Vagina (tissue), 2 donors: ENCODE measurements around the gene ANKS6. TPM values are rescaled to one million over a fixed set of nuclear protein-coding genes. Genes with fewer than 3 reads are reported as not detected.

Source experiments
- DNase-seq, 2 donors: peaks; one replicate each; pipeline ENCODE4 v3.0.0-alpha.2; 2017; ENCODE audit errors: extremely low spot score in 2 of 2
- H3K27ac ChIP-seq: fragments of 200-600 bp; sonication (generic); one replicate; pipeline ENCODE4 v1.5.1; 2019
- H3K27me3 ChIP-seq: fragments of 200-600 bp; sonication (generic); one replicate; pipeline ENCODE4 v1.5.1; 2019
- H3K36me3 ChIP-seq, 2 donors: fragments of 200-600 bp; sonication (generic); one replicate each; pipeline ENCODE4 v1.5.1; 2017 to 2019
- H3K4me1 ChIP-seq: fragments of 200-600 bp; sonication (generic); one replicate; pipeline ENCODE4 v1.5.1; 2019
- H3K4me3 ChIP-seq, 2 donors: fragments of 200-600 bp; sonication (generic); 1 replicate in 1 of 2; 2 replicates in 1 of 2; pipeline ENCODE4 v1.5.1; 2016 to 2019
- H3K9me3 ChIP-seq: fragments of 200-600 bp; sonication (generic); one replicate; pipeline ENCODE4 v1.5.1; 2019
- CTCF ChIP-seq, 3 experiments: fragments of 450-650 bp in 2 of 3; fragments of 200-600 bp in 1 of 3; sonication (generic) in 1 of 3; IDR thresholded peaks; one replicate each; pipeline ENCODE4 v1.5.1; 2017 to 2019; ENCODE audit warnings: antibody characterized with exemption in 3 of 3, mild to moderate bottlenecking in 2 of 3, moderate library complexity in 2 of 3
- POLR2A ChIP-seq, 2 donors: fragments of 450-650 bp; IDR thresholded peaks; one replicate each; pipeline ENCODE4 v1.6.1; 2017; ENCODE audit warnings: antibody characterized with exemption in 2 of 2, mild to moderate bottlenecking in 2 of 2, moderate library complexity in 2 of 2
- POLR2AphosphoS5 ChIP-seq, 2 donors: sonication (generic); formaldehyde crosslinking; IDR thresholded peaks; one replicate each; pipeline ENCODE4 v1.9.0; 2017; ENCODE audit warnings: antibody characterized with exemption in 2 of 2, mild to moderate bottlenecking in 2 of 2, low read depth in 1 of 2; ENCODE audit not compliant: insufficient read depth in 1 of 2
- intact Hi-C: fragments of 100-400 bp; cut with DNase I; formaldehyde crosslinking; loops from one replicate; pipeline ENCODE4 v1.15.1; 2023
- total RNA-seq: library from RNA; depleted of rRNA; stranded (reverse); fragments of >200 nt; gene quantifications from one replicate; pipeline ENCODE4 v1.2.3, GENCODE V29; 2016

ANKS6 gene
- total RNA-seq, 1 donor from 2014 or later: 10.8 TPM

DNA sequence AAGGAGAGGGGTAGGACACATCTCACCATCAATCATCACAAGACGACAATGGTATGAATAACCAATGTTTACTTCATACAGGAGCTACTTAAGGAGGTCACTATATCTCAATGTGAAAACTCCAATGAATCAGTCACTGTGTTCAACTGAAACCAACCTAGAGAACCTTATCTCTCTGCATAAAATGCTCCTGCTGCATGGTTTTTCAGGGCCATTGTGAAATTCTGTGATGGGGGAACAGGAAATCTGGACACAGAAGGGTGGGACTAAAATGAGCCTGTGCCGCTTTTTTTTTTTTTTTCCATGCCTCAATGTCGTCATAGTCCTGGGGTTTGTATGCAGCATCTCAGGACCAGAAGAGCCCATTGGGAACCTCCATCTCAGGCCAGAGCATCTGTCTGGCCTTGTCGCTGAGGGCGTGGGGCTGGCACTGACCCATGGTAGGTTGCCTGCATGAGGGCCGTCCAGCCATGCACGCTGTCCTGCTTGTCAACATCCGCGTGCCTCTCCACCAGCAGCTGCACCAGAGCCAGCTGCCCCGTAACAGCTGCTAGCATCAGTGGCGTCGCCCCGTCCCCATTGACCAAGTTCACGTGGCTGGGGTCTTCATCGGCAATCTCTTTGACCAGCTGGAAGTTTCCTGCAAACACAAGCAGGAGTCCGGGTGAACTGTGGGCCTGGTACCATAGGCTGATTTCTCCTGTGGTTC, 12.7 kb downstream of the ANKS6 start:
- no peaks in the 10 kb centered on the region for H3K27me3 ChIP-seq
- no peaks in the 10 kb centered on the region for H3K9me3 ChIP-seq
- H3K36me3 ChIP-seq: peaks cover 0 to 6% of the 10 kb centered on the region in 2 donors
- H3K27ac ChIP-seq: no peak overlapping the region
- peak in 1 of 2 donors; percentile 81 for DNase-seq
- peaks cover 8% of the 10 kb centered on the region for H3K4me1 ChIP-seq
- intact Hi-C loops: no loop called here
- H3K4me3 ChIP-seq: no peak overlapping the region
- no peak for TF ChIP-seq CTCF (IDR thresholded peaks at IDR 0.05)
- no peak for TF ChIP-seq POLR2AphosphoS5 (IDR thresholded peaks at IDR 0.05; ENCODE audit: insufficient read depth in 1 of 2, low read depth in 1 of 2)
- TF ChIP-seq POLR2A (IDR thresholded peaks at IDR 0.05): no peak

GRCh38 chr9:98781588-98782383, 14.6 kb downstream of the ANKS6 start:
- TF ChIP-seq POLR2A (IDR thresholded peaks at IDR 0.05) (no peak), POLR2AphosphoS5 (IDR thresholded peaks at IDR 0.05; ENCODE audit: insufficient read depth in 1 of 2, low read depth in 1 of 2) (no peak), CTCF (IDR thresholded peaks at IDR 0.05) (no peak)
- no peak overlapping the region for H3K4me3 ChIP-seq
- H3K27me3 ChIP-seq: no peaks in the 10 kb centered on the region
- intact Hi-C loops: no loop called here
- H3K9me3 ChIP-seq: no peaks in the 10 kb centered on the region
- H3K4me1 ChIP-seq: peaks cover 8% of the 10 kb centered on the region
- H3K36me3 ChIP-seq: peaks cover 0 to 6% of the 10 kb centered on the region in 2 donors
- H3K27ac ChIP-seq: no peak overlapping the region
- peak in 1 of 2 donors; percentile 81 for DNase-seq

DNA sequence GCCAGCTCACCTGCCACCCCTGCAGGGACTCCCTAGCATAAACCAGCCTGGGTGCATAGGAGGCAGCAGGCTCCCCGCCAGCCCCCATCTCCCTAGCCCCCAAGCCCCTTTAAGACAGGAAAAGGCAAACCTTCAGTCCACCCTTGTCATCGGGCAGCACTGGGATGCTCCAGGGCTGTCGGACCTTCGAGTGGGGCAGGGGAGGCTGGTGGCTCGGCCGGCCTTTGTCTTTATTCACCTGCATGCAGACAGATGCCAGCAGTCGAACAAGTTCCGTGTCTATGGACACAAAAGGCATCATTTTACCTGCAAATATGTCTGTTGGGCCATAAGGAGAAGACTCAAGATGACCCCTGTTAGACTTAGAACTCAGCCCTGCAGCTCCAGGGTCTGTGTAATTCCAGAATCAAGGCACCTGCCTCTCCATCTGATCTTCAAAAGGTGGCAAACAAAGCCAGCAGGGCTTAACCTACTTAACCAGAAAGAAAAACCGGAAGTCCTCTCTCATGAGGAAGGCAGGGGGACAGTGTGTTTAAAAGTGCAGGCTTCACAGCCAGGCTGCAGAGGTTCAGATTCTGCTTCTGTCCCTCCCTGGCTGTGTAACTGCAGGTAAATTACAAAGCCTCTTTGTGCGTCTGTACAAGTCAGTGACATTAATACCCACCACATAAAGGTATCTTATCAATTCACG, 16.2 kb downstream of the ANKS6 start:
- no peaks in the 10 kb centered on the region for H3K27me3 ChIP-seq
- DNase-seq: no peak
- H3K4me3 ChIP-seq: no peak overlapping the region
- peaks cover 0 to 6% of the 10 kb centered on the region in 2 donors for H3K36me3 ChIP-seq
- no peak for TF ChIP-seq POLR2AphosphoS5 (IDR thresholded peaks at IDR 0.05; ENCODE audit: insufficient read depth in 1 of 2, low read depth in 1 of 2)
- TF ChIP-seq CTCF (IDR thresholded peaks at IDR 0.05): no peak
- no peak for TF ChIP-seq POLR2A (IDR thresholded peaks at IDR 0.05)
- peaks cover 4% of the 10 kb centered on the region for H3K4me1 ChIP-seq
- no peaks in the 10 kb centered on the region for H3K9me3 ChIP-seq
- intact Hi-C loops: no loop called here
- H3K27ac ChIP-seq: no peak overlapping the region

DNA sequence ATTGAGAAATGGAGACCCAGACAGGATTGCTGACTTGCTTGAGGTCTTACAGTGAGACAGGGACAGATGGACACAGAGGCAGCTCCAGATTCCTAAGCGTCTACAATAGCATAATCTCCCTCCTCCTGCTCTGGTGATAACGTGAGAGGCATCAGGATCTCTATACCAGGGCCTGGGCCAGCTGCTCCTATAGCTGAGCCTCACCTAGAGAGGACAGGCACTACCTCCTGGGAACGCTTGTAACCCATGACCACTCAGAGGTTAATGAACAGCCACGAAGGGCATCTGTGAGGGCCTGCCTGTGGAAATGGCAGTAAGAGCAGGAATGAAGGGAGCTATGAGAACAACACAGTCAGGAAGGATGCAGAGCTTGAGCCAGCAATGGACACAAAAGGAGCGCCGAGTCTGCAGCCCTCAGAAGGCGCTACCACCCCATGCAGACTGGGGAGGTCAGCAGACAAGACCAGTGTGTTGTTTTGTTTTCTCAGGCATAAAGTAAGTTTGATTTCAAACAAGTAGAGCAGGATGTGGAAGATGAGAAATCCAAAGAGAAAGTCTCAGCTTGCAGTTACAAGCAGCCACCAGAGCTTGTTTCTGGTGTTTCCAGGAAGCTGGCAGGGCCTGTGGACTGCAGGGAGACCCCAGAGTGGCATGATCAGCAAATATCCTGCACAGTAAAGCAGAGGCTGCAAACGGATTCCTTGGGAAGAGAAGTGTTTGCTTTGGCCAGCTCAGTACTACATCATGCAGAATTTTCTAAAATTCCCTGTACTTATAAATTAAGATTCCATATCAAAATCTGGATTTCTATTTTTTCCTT, 17.4 kb downstream of the ANKS6 start:
- no peak overlapping the region for H3K27ac ChIP-seq
- no peak overlapping the region for H3K4me3 ChIP-seq
- intact Hi-C loops: no loop called here
- peak in 1 of 2 donors; percentile 71 for DNase-seq
- no peaks in the 10 kb centered on the region for H3K4me1 ChIP-seq
- no peaks in the 10 kb centered on the region for H3K9me3 ChIP-seq
- H3K36me3 ChIP-seq: peaks cover 0 to 12% of the 10 kb centered on the region in 2 donors
- H3K27me3 ChIP-seq: no peaks in the 10 kb centered on the region
- TF ChIP-seq CTCF (IDR thresholded peaks at IDR 0.05) (no peak), POLR2AphosphoS5 (IDR thresholded peaks at IDR 0.05; ENCODE audit: insufficient read depth in 1 of 2, low read depth in 1 of 2) (no peak), POLR2A (IDR thresholded peaks at IDR 0.05) (no peak)
